HepG2 (cell line): ENCODE measurements around the gene C11orf68.

ENCODE experiments used
- BHLHE40 ChIP-seq: IDR thresholded peaks from 2 replicates; pipeline ENCODE4 v1.6.1; 2011; ENCODE audit warnings: low read length, improper control_type of control experiment
- HNRNPK ChIP-seq: fragments of 200-400 bp; formaldehyde crosslinking; IDR thresholded peaks from 2 replicates; pipeline ENCODE4 v1.6.1; 2018; ENCODE audit warnings: low read length, low read depth, moderate library complexity, mild to moderate bottlenecking; ENCODE audit not compliant: poor library complexity, severe bottlenecking
- KAT2B ChIP-seq: fragments of 150-350 bp; IDR thresholded peaks from 2 replicates; pipeline ENCODE4 v1.6.1; 2014; ENCODE audit warnings: low read depth, low read length, borderline replicate concordance
- MAX ChIP-seq: IDR thresholded peaks from 2 replicates; pipeline ENCODE4 v1.6.1; 2012; ENCODE audit warnings: inconsistent platforms
- PRDM10 ChIP-seq: sonication (generic); formaldehyde crosslinking; IDR thresholded peaks from 2 replicates; pipeline ENCODE4 v1.4.0; 2020; ENCODE audit warnings: low read depth, missing genetic modification reagents
- RXRA ChIP-seq: sonication (generic); formaldehyde crosslinking; IDR thresholded peaks from 2 replicates; pipeline ENCODE4 v1.5.1; 2020; ENCODE audit warnings: missing genetic modification reagents
- U2AF1 ChIP-seq: fragments of 200-400 bp; formaldehyde crosslinking; optimal IDR thresholded peaks from 2 replicates; pipeline ENCODE3; 2017; ENCODE audit warnings: mild to moderate bottlenecking, low read depth, low read length
- ZBTB49 ChIP-seq: sonication (generic); formaldehyde crosslinking; IDR thresholded peaks from 2 replicates; pipeline ENCODE4 v1.4.0; 2020; ENCODE audit warnings: missing genetic modification reagents, borderline replicate concordance

GRCh38 chr11:65928667-65929066 lies 9.8 kb upstream of the C11orf68 start:
- TF ChIP-seq HNRNPK (no peak), MAX (no peak), ZBTB49 (no peak), PRDM10 (CRISPR knock-in tag) (no peak), U2AF1 (no peak), KAT2B (no peak), RXRA (no peak), BHLHE40 (no peak)
